Fibroblast of lung (primary cell): Measurements from ENCODE around the gene RNF10. TPM values are rescaled to one million over a fixed set of nuclear protein-coding genes. Genes with fewer than 3 reads are reported as not detected.
"Not testable (repeated sequence)": the region's sequence is repeated elsewhere in the genome, so short reads cannot be mapped to it uniquely, and the experiment has no call there.

ENCODE experiments used
- DNase-seq, 2 donors: peaks; one replicate each; pipeline versions ENCODE4 v3.0.0 to v3.0.0-alpha.2; 2010; ENCODE audit warnings: low read depth in 2 of 2
- H2AFZ ChIP-seq: 2 replicates; pipeline ENCODE4 v1.5.1; 2012; ENCODE audit warnings: low read length, control low read depth, inconsistent platforms
- H3K27ac ChIP-seq: 2 replicates; pipeline ENCODE4 v1.5.1; 2011; ENCODE audit warnings: low read length, control low read depth; ENCODE audit not compliant: insufficient read depth
- H3K27me3 ChIP-seq: 2 replicates; pipeline ENCODE4 v1.5.1; 2011; ENCODE audit warnings: mild to moderate bottlenecking, low read length; ENCODE audit not compliant: control insufficient read depth, insufficient read depth
- H3K36me3 ChIP-seq: 2 replicates; pipeline ENCODE4 v1.5.1; 2011; ENCODE audit warnings: low read length; ENCODE audit not compliant: control insufficient read depth, insufficient read depth
- H3K4me1 ChIP-seq: 2 replicates; pipeline ENCODE4 v1.5.1; 2011; ENCODE audit warnings: low read length; ENCODE audit not compliant: control insufficient read depth, insufficient read depth; ENCODE audit errors: extremely low read depth
- H3K4me2 ChIP-seq: 2 replicates; pipeline ENCODE4 v1.5.1; 2011; ENCODE audit warnings: low read length, control low read depth; ENCODE audit not compliant: insufficient read depth; ENCODE audit errors: extremely low read depth
- H3K4me3 ChIP-seq, 4 experiments: fragments of 200-600 bp in 1 of 4; sonication (generic) in 1 of 4; replicated peaks in 1 of 4; 2 replicates each; pipeline ENCODE4 v1.5.1; 2011 to 2016; ENCODE audit warnings: low read length in 4 of 4, low read depth in 3 of 4, mild to moderate bottlenecking in 3 of 4, control low read depth in 2 of 4, inconsistent platforms in 1 of 4, mixed read lengths in 1 of 4; ENCODE audit not compliant: insufficient read depth in 1 of 4; ENCODE audit errors: control extremely low read depth in 1 of 4
- H3K79me2 ChIP-seq: 2 replicates; pipeline ENCODE4 v1.5.1; 2012; ENCODE audit warnings: mild to moderate bottlenecking, low read length, inconsistent platforms; ENCODE audit not compliant: control insufficient read depth, insufficient read depth
- H3K9ac ChIP-seq: 2 replicates; pipeline ENCODE4 v1.5.1; 2011; ENCODE audit warnings: mild to moderate bottlenecking, low read length, control low read depth; ENCODE audit not compliant: insufficient read depth
- H3K9me3 ChIP-seq: 2 replicates; pipeline ENCODE4 v1.5.1; 2012; ENCODE audit warnings: low read depth, low read length; ENCODE audit not compliant: control insufficient read depth, insufficient read depth
- H4K20me1 ChIP-seq: 2 replicates; pipeline ENCODE4 v1.5.1; 2011; ENCODE audit warnings: low read length; ENCODE audit not compliant: control insufficient read depth, insufficient read depth; ENCODE audit errors: extremely low read depth
- CTCF ChIP-seq, 2 donors: IDR thresholded peaks in 1 of 2; conservative IDR thresholded peaks in 1 of 2; 1 replicate in 1 of 2; 2 replicates in 1 of 2; pipeline ENCODE4 v1.5.1; 2011 to 2012; ENCODE audit warnings: low read length in 2 of 2, control low read depth in 1 of 2, inconsistent platforms in 1 of 2, low read depth in 1 of 2, mild to moderate bottlenecking in 1 of 2
- EZH2 ChIP-seq: IDR thresholded peaks from 2 replicates; pipeline ENCODE4 v1.5.1; 2012; ENCODE audit warnings: low read length, control low read depth, mild to moderate bottlenecking; ENCODE audit errors: missing control alignments
- polyA plus RNA-seq, 2 donors: library from polyadenylated mRNA; depleted of rRNA in 1 of 2; stranded (reverse) in 1 of 2; unstranded in 1 of 2; fragments of >200 nt; gene quantifications; 2 replicates each; pipeline ENCODE4 v1.2.1, GENCODE V29; 2011 to 2012; ENCODE audit warnings: missing spikeins in 1 of 2
- total RNA-seq: library from RNA; depleted of rRNA; stranded (reverse); fragments of >200 nt; gene quantifications from 2 replicates; pipeline ENCODE4 v1.2.1, GENCODE V29; 2014

Gene RNF10
- total and polyA plus RNA-seq, 2 donors (not counting 1 experiment from before 2014, with no cell fraction given), result 174 to 184 TPM

DNA sequence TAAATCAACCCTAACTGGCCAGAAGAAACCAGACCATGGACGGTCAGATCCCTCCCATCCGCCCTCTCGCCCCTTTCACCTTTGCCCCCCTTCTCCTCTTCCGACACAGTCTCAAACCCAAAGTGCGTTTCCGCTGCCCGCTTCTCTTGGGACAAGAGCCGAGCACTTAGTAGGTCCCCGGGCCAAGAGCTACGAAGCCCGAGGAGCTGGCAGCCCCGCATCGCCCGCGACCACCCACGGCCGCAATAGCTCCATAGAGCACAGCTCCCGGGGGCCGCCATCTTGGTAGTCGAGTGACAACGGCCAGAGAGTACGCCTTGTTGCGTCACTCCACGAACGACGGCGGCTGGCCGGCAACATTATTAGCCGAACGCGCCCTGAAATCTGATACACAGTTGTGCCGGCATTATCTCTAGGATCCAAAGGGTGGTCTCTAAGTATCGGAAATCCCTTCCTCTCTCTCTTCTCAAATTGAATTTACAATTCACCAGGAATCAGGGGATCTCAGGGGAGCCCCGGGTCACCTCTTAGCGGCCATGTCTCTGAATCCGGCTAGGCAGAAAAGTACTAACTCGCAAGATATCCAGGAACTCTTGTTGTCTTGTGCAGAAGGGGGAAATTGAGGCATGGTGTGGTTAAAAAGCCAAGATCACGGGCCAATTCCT is 5.2 kb upstream of the RNF10 start, which contains the start of gene COQ5:
Gene COQ5, minus strand, starts transcription at position 298 of the 665 bp plus-strand sequence. Its CDS starts 17 bp downstream, at position 281.
- TF ChIP-seq EZH2 (no peak), CTCF (conservative IDR thresholded peaks at IDR 0.05 in 1 of 2, IDR thresholded peaks at IDR 0.05 in 1 of 2; ENCODE audit: low read depth in 1 of 2, low read length in 2 of 2) (no peak)
- peak within 1 kb of the TSS; percentile 93 for H3K27ac ChIP-seq
- peaks cover 7% of the 10 kb centered on the region for H3K79me2 ChIP-seq
- H2AFZ ChIP-seq, result peak within 1 kb of the TSS; percentile 88
- H3K4me3 ChIP-seq, result peak within 1 kb of the TSS; percentile 71 to 91 (median 86)
- DNase-seq, result peak; percentile 81 to 87
- no peaks in the 10 kb centered on the region for H3K27me3 ChIP-seq
- H3K36me3 ChIP-seq, result no peaks in the 10 kb centered on the region
- peak within 1 kb of the TSS; percentile 93 for H3K9ac ChIP-seq
- H3K9me3 ChIP-seq, result no peaks in the 10 kb centered on the region
- H3K4me2 ChIP-seq, result peak within 1 kb of the TSS; percentile 97
- H4K20me1 ChIP-seq, result no peaks in the 10 kb centered on the region
- peaks cover 5% of the 10 kb centered on the region for H3K4me1 ChIP-seq

DNA sequence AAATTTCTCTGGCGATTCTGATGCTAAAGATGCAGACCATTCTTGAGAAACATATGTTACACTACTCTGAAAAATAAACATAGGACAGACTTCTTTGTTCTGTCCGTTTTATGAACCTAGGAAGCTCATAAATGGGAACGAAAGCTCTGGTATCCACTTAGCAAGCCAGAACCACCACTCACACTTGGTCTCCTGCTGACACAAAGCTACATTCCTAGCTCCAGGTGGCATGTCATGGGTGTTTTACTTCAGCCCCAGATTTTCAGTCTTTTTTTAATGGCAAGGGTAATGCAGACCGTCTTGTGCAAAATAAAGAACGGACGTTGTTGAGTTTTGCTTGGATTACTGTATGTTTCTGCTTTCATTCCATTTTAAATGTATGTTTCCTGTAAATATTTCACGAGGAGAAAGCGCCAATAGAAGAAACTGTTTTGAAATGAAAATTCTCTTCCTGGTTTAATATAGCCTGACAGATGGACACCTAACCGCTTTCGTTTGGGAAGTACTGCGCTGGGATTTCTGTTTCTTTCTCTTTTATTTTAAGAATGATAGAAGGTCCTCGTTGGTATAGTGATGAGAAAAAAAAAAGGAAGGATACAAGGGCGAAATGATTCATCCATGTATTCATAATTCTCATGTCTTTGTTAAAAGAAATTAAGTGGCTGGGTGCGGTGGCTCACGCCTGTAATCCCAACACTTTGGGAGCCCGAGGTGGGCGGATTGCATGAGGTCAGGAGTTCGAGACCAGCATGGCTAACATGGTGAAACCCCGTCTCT is 4.3 kb upstream of the RNF10 start:
- peaks cover 14% of the 10 kb centered on the region for H3K79me2 ChIP-seq
- no peaks in the 10 kb centered on the region for H4K20me1 ChIP-seq
- H3K27me3 ChIP-seq, result no peaks in the 10 kb centered on the region
- H3K4me3 ChIP-seq, result peak overlapping the region; percentile 71 to 91 (median 86)
- TF ChIP-seq EZH2 (no peak), CTCF (conservative IDR thresholded peaks at IDR 0.05 in 1 of 2, IDR thresholded peaks at IDR 0.05 in 1 of 2; ENCODE audit: low read depth in 1 of 2, low read length in 2 of 2) (peak in 1 of 2 donors; percentile 14)
- peak overlapping the region; percentile 54 for H2AFZ ChIP-seq
- H3K4me1 ChIP-seq, result peaks cover 5% of the 10 kb centered on the region
- H3K36me3 ChIP-seq, result no peaks in the 10 kb centered on the region
- H3K4me2 ChIP-seq, result peak overlapping the region; percentile 64
- no peaks in the 10 kb centered on the region for H3K9me3 ChIP-seq
- DNase-seq, result peak in 1 of 2 donors; percentile 57
- H3K27ac ChIP-seq, result peak overlapping the region; percentile 93
- no peak overlapping the region for H3K9ac ChIP-seq

DNA sequence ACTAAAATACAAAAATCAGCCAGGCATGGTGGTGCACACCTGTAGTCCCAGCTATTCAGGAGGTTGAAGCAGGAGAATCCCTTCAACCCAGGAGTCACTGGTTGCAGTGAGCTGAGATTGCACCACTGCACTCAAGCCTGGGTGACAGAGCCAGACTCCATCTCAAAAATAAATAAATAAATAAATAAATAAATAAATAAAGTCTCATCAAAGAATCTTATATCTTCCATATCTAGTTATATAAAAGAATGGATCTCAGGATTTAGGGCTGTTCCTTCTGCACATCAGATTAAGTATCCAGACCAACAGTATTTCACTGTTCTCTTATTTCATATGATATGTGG is 3.8 kb upstream of the RNF10 start:
- not testable (repeated sequence) for H3K4me2 ChIP-seq, H4K20me1 ChIP-seq, H3K4me1 ChIP-seq, H2AFZ ChIP-seq, H3K36me3 ChIP-seq, H3K9ac ChIP-seq, H3K9me3 ChIP-seq, H3K4me3 ChIP-seq, DNase-seq, H3K27ac ChIP-seq, H3K27me3 ChIP-seq
- H3K79me2 ChIP-seq, result peaks cover 20% of the 10 kb centered on the region
